HUES64 (cell line): ENCODE data around the gene UBE2B.

Source experiments
- H3K27ac ChIP-seq: 2 replicates; pipeline ENCODE4 v1.7.0; 2013; ENCODE audit warnings: low read depth, low read length, inconsistent platforms
- H3K27me3 ChIP-seq: 2 replicates; pipeline ENCODE4 v1.6.1; 2013; ENCODE audit warnings: mild to moderate bottlenecking, low read length; ENCODE audit not compliant: insufficient read depth
- H3K36me3 ChIP-seq: 2 replicates; pipeline ENCODE4 v1.6.1; 2013; ENCODE audit warnings: mild to moderate bottlenecking, low read length; ENCODE audit not compliant: insufficient read depth
- H3K4me1 ChIP-seq: 2 replicates; pipeline ENCODE4 v1.6.1; 2013; ENCODE audit warnings: mild to moderate bottlenecking, low read length, moderate library complexity; ENCODE audit not compliant: insufficient read depth
- H3K4me3 ChIP-seq: 2 replicates; pipeline ENCODE4 v1.5.1; 2013; ENCODE audit warnings: mild to moderate bottlenecking, low read length, moderate library complexity
- H3K9ac ChIP-seq: 2 replicates; pipeline ENCODE4 v1.6.1; 2013; ENCODE audit warnings: mild to moderate bottlenecking, low read depth, low read length
- H3K9me3 ChIP-seq: 2 replicates; pipeline ENCODE4 v1.6.1; 2013; ENCODE audit warnings: low read depth, low read length; ENCODE audit not compliant: insufficient read depth
- WGBS: fragments of 150-250, 120-280 bp; methylation state at CpG from one replicate; pipeline ENCODE4 v1.1.7; 2013; ENCODE audit warnings: missing lambda C conversion rate; 5-methylcytosine and 5-hydroxymethylcytosine counted together

UBE2B gene

DNA sequence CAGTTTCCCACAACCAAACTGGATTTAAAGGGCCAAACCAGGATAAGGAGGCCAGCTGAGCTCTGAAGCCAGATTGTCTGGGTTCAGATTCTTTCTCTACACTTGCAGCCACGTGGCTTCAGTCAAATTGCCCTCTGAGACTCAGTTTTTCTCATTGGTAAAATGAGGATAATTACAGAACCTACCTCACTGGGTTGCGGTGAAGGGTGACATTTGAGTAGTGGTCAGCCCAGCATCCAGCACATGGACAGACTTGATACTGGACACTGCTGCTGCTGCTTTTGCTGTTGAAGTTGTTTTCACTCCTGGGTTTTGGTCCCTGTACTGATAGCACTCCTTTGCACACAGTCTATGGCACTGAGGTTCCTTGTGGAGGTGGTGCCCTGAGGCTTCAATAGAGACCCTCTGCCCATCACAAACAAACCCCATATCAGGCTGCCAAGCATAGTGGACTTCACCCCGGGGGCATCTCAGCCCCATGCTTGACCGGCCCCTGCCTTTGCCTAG is 66.0 kb downstream of the UBE2B start:
- Histone ChIP-seq H3K9me3 (no peaks in the 10 kb centered on the region), H3K4me3 (no peak overlapping the region), H3K27me3 (no peaks in the 10 kb centered on the region), H3K36me3 (peaks cover 2% of the 10 kb centered on the region; the same call in 1 of the 2 replicates), H3K27ac (no peak overlapping the region), H3K9ac (no peak overlapping the region), H3K4me1 (peaks cover 17% of the 10 kb centered on the region)
- WGBS = 96% methylated on average over 4 of the region's 4 CpGs

DNA sequence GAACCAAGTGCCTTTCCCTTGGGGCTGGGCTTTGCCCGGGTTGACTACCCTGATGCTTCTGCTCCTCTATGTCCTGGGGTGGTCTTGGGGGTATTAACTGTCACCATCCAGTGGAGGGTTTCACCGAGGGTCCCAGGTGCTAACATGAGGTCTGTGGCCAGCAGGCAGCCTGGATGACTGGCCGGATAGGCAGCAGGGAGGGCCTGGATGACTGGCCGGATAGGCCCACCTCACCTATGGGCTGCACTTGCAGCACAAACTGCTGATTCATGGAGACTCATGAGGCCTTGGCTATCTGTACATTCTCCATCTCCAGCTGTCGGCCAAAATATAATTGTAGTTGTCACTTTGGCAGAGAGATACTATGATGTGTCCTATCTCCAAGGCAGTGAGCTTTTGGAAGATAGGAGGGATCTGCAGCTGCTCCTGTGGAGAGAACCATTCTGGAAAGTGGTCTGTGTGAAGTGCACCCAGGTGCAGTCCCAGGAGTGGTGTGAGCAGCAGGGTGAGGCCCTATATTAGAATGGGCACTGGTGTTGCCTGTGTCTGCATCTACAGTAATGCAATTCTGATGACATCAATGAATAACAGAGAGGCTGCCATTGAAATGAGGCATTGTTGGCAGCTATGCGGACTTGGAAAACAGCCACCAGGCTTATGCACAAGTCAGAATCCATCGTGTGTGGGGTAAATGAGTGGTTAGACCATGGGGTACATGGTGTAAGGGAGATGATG is 66.6 kb downstream of the UBE2B start:
- H3K36me3 ChIP-seq = peaks cover 2% of the 10 kb centered on the region; the same call in 1 of the 2 replicates
- no peak overlapping the region for H3K9ac ChIP-seq
- H3K4me1 ChIP-seq = peaks cover 10% of the 10 kb centered on the region
- 83% methylated on average over 7 of the region's 7 CpGs for WGBS
- no peaks in the 10 kb centered on the region for H3K9me3 ChIP-seq
- no peak overlapping the region for H3K27ac ChIP-seq
- no peaks in the 10 kb centered on the region for H3K27me3 ChIP-seq
- no peak overlapping the region for H3K4me3 ChIP-seq

DNA sequence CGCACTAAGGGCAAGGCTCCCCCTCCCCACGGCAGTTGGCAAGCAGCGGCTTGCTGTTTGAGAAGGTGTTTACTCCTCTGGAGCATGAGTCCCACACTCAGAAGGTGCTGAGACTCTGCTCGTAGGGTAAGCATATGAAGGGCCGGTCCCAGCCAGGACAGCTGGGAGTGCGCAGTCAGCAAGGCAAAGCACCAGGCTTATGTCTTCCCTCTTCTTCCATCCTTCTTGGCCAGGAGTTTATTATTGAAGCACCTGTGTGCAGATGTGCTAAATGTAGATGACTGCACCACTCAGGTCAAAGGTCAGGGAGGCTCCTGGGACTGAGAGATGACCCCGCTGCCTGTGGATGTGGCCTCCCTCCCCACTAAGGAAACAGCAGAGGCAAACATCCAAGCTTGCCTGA is 67.4 kb downstream of the UBE2B start:
- peaks cover 2% of the 10 kb centered on the region; the same call in 1 of the 2 replicates for H3K36me3 ChIP-seq
- no peak overlapping the region for H3K4me3 ChIP-seq
- WGBS = 98% methylated on average over 7 of the region's 7 CpGs
- no peak overlapping the region for H3K9ac ChIP-seq
- H3K4me1 ChIP-seq = peaks cover 7% of the 10 kb centered on the region
- no peak overlapping the region for H3K27ac ChIP-seq
- H3K27me3 ChIP-seq = no peaks in the 10 kb centered on the region
- no peaks in the 10 kb centered on the region for H3K9me3 ChIP-seq

DNA sequence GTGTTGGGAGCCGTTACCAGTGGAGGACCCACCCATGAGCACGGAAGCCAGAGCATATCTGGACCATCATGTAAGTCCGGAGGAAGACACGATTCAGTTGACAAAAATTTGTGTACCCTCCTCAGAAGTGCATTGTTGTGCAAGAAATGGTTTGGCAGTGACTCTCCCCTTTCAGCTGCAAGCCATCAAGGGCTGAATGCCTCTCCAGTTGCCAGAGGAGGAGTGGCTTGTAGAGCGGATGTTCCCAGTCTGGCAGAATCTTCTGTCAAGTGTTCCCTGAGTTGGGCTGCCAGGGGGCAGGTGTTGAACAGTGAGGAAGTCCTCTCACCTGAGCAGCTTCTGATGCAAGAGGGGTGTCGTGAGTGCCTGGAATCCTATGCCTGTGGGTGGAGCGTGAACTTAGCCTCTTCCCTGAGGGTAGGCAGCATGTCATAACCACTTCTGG is 67.9 kb downstream of the UBE2B start:
- Histone ChIP-seq H3K9ac (no peak overlapping the region), H3K9me3 (no peaks in the 10 kb centered on the region), H3K27ac (no peak overlapping the region; the same call in 1 of the 2 replicates), H3K4me1 (peaks cover 7% of the 10 kb centered on the region), H3K27me3 (no peaks in the 10 kb centered on the region), H3K36me3 (peaks cover 2% of the 10 kb centered on the region; the same call in 1 of the 2 replicates), H3K4me3 (no peak overlapping the region)
- WGBS = 63% methylated on average over 7 of the region's 7 CpGs

DNA sequence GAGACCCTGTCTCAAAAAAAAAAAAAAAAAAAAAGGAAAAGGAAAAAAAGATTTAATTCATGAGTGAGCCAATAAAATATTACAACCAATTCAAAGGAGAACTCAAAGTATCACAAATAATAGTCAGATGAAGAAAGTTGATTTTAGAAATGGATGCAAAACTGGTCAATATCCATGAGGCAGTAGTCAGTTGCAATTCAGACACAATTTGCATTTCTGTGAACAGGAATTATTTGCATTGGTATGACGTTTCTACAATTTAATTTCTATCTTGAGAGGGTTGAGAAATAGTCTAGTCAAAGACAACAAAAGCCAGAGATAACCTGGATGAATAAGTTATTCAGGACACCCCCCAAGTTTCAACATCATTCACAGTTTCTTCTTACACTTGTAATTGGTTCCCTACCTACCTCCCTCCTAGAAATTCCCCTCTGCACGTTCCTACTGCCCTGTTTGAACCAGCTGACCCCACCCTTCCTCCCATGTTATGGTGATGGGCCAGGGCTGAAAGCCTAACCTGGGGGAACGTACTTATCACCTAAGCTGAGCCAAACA is 68.9 kb downstream of the UBE2B start:
- Histone ChIP-seq H3K27ac (no peak overlapping the region), H3K9me3 (no peaks in the 10 kb centered on the region), H3K4me3 (no peak overlapping the region), H3K27me3 (no peaks in the 10 kb centered on the region), H3K9ac (no peak overlapping the region), H3K36me3 (peaks cover 2% of the 10 kb centered on the region; the same call in 1 of the 2 replicates), H3K4me1 (peaks cover 7% of the 10 kb centered on the region)
- WGBS = 60% methylated on average over 3 of the region's 3 CpGs
